OCI-M1 (cell line): ENCODE results near the gene CLEC6A.
"Not testable (repeated sequence)": the region's sequence is repeated elsewhere in the genome, so short reads cannot be mapped to it uniquely, and the experiment has no call there.

ENCODE experiments used
- DNase-seq: peaks from one replicate; lab custom pipeline; 2025; lab: John Stamatoyannopoulos, UW

CLEC6A gene

GRCh38 chr12:8495671-8496070 is 39.9 kb downstream of the CLEC6A start:
- DNase-seq, result not testable (repeated sequence)

- not testable (repeated sequence) for DNase-seq
These were observed 40.3 kb downstream of the CLEC6A start for GRCh38 chr12:8496074-8496473.

GRCh38 chr12:8499616-8500015 is 43.9 kb downstream of the CLEC6A start:
- peak; percentile 11 for DNase-seq

GRCh38 chr12:8501720-8502119 is 46.0 kb downstream of the CLEC6A start:
- DNase-seq, result peak; percentile 64

- DNase-seq, result no peak
These were observed 48.6 kb downstream of the CLEC6A start for GRCh38 chr12:8504351-8504750.

GRCh38 chr12:8507596-8507995 is 51.8 kb downstream of the CLEC6A start:
- DNase-seq, result no peak

GRCh38 chr12:8508223-8508622 is 52.5 kb downstream of the CLEC6A start:
- no peak for DNase-seq

- DNase-seq, result no peak
These were observed 53.4 kb downstream of the CLEC6A start for GRCh38 chr12:8508910-8509841.

GRCh38 chr12:8513256-8513655 is 57.5 kb downstream of the CLEC6A start, which contains the start of gene CLEC4D:
Gene CLEC4D, plus strand, starts transcription at chr12:8513503. Its CDS starts 230 bp downstream, at chr12:8513733.
- DNase-seq, result no peak

- DNase-seq, result no peak
These were observed 62.2 kb downstream of the CLEC6A start for GRCh38 chr12:8517971-8518370.

- no peak for DNase-seq
These were observed 63.4 kb downstream of the CLEC6A start for GRCh38 chr12:8519171-8519570.

GRCh38 chr12:8527250-8528130 is 71.7 kb downstream of the CLEC6A start:
- no peak for DNase-seq
